ENCODE data around the gene LRBA. TPM values are rescaled to one million over a fixed set of nuclear protein-coding genes. Genes with fewer than 3 reads are reported as not detected.

The LRBA gene
- total and polyA plus RNA-seq, 9 of the 15 experiments (the other 6 are each of a cell fraction or from before 2014, with no cell fraction given): 24.2 to 88.7 (median 59.7) TPM

GRCh38 chr4:151029537-151029936 is 14.5 kb upstream of the LRBA start (continued):
- TF ChIP-seq RERE (CRISPR knock-in tag; IDR thresholded peaks at IDR 0.05; ENCODE audit: borderline replicate concordance) (no peak), ZNF354B (CRISPR knock-in tag; IDR thresholded peaks at IDR 0.05) (no peak), HDAC1 (IDR thresholded peaks at IDR 0.05) (no peak), TSC22D4 (tag; IDR thresholded peaks at IDR 0.05) (no peak), EZH2 (IDR thresholded peaks at IDR 0.05; ENCODE audit: borderline replicate concordance, low read depth, low read length) (no peak), ZKSCAN3 (CRISPR knock-in tag; IDR thresholded peaks at IDR 0.05) (no peak), NR4A1 (CRISPR knock-in tag; IDR thresholded peaks at IDR 0.05) (no peak), NR4A1 (tag; IDR thresholded peaks at IDR 0.05) (no peak), CBX2 (IDR thresholded peaks at IDR 0.05; ENCODE audit: insufficient read depth, low read length, poor library complexity, severe bottlenecking) (no peak), ZNF232 (CRISPR knock-in tag; IDR thresholded peaks at IDR 0.05) (no peak), THRAP3 (IDR thresholded peaks at IDR 0.05; ENCODE audit: borderline replicate concordance) (0 out of 2 replicates have a peak, but pooled peaks have one; percentile 40), SMARCC2 (IDR thresholded peaks at IDR 0.05; ENCODE audit: low read depth) (0 out of 2 replicates have a peak, but pooled peaks have one; percentile 40), RFX7 (CRISPR knock-in tag; IDR thresholded peaks at IDR 0.05) (no peak), ZFP1 (CRISPR knock-in tag; IDR thresholded peaks at IDR 0.05) (no peak)
- TF ChIP-seq, protein P1, sequence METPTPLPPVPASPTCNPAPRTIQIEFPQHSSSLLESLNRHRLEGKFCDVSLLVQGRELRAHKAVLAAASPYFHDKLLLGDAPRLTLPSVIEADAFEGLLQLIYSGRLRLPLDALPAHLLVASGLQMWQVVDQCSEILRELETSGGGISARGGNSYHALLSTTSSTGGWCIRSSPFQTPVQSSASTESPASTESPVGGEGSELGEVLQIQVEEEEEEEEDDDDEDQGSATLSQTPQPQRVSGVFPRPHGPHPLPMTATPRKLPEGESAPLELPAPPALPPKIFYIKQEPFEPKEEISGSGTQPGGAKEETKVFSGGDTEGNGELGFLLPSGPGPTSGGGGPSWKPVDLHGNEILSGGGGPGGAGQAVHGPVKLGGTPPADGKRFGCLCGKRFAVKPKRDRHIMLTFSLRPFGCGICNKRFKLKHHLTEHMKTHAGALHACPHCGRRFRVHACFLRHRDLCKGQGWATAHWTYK (CRISPR knock-in tag; IDR thresholded peaks at IDR 0.05): no peak
- TF ChIP-seq, protein P2, sequence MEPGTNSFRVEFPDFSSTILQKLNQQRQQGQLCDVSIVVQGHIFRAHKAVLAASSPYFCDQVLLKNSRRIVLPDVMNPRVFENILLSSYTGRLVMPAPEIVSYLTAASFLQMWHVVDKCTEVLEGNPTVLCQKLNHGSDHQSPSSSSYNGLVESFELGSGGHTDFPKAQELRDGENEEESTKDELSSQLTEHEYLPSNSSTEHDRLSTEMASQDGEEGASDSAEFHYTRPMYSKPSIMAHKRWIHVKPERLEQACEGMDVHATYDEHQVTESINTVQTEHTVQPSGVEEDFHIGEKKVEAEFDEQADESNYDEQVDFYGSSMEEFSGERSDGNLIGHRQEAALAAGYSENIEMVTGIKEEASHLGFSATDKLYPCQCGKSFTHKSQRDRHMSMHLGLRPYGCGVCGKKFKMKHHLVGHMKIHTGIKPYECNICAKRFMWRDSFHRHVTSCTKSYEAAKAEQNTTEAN (CRISPR knock-in tag; IDR thresholded peaks at IDR 0.05): no peak
- TF ChIP-seq, protein P3, sequence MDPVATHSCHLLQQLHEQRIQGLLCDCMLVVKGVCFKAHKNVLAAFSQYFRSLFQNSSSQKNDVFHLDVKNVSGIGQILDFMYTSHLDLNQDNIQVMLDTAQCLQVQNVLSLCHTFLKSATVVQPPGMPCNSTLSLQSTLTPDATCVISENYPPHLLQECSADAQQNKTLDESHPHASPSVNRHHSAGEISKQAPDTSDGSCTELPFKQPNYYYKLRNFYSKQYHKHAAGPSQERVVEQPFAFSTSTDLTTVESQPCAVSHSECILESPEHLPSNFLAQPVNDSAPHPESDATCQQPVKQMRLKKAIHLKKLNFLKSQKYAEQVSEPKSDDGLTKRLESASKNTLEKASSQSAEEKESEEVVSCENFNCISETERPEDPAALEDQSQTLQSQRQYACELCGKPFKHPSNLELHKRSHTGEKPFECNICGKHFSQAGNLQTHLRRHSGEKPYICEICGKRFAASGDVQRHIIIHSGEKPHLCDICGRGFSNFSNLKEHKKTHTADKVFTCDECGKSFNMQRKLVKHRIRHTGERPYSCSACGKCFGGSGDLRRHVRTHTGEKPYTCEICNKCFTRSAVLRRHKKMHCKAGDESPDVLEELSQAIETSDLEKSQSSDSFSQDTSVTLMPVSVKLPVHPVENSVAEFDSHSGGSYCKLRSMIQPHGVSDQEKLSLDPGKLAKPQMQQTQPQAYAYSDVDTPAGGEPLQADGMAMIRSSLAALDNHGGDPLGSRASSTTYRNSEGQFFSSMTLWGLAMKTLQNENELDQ (CRISPR knock-in tag; IDR thresholded peaks at IDR 0.05; ENCODE audit: borderline replicate concordance): no peak

Measured in K562 (cell line).